GM12878 (cell line): Measurements from ENCODE around the gene PRDM15.

Experiments used
- CTCF ChIP-seq, 3 experiments: IDR thresholded peaks in 2 of 3; conservative IDR thresholded peaks in 1 of 3; 2 replicates each; pipeline ENCODE4 v1.5.1; 2011; ENCODE audit warnings: low read depth in 3 of 3, low read length in 3 of 3, mild to moderate bottlenecking in 3 of 3, control low read depth in 2 of 3, moderate library complexity in 2 of 3, inconsistent platforms in 1 of 3, mixed read lengths in 1 of 3; ENCODE audit not compliant: control insufficient read depth in 2 of 3, insufficient read depth in 1 of 3; ENCODE audit errors: extremely low read depth in 1 of 3
- PAX8 ChIP-seq: fragments of 450-650 bp; IDR thresholded peaks from 2 replicates; pipeline ENCODE4 v1.6.1; 2017; ENCODE audit warnings: mild to moderate bottlenecking, moderate library complexity
- SMC3 ChIP-seq: IDR thresholded peaks from 2 replicates; pipeline ENCODE4 v1.6.1; 2011; ENCODE audit warnings: low read length, improper control_type of control experiment, borderline replicate concordance
- TAF1 ChIP-seq: IDR thresholded peaks from 2 replicates; pipeline ENCODE4 v1.6.1; 2011; ENCODE audit warnings: mild to moderate bottlenecking, low read depth, low read length, borderline replicate concordance
- ZBTB40 ChIP-seq: fragments of 450-650 bp; IDR thresholded peaks from 2 replicates; pipeline ENCODE4 v1.6.1; 2016; ENCODE audit warnings: mild to moderate bottlenecking, moderate library complexity, borderline replicate concordance

- no peak for TF ChIP-seq ZBTB40
- no peak for TF ChIP-seq SMC3
- no peak for TF ChIP-seq CTCF (IDR thresholded peaks at IDR 0.05 in 2 of 3, conservative IDR thresholded peaks at IDR 0.05 in 1 of 3; ENCODE audit: control insufficient read depth in 2 of 3, extremely low read depth in 1 of 3, insufficient read depth in 1 of 3, low read depth in 3 of 3, low read length in 3 of 3)
- no peak for TF ChIP-seq PAX8
- no peak for TF ChIP-seq TAF1
Observed at GRCh38 chr21:41847066-41847804, 31.9 kb downstream of the PRDM15 start.
